Measurements from ENCODE around the gene SPTAN1. TPM values are rescaled to one million over a fixed set of nuclear protein-coding genes. Genes with fewer than 3 reads are reported as not detected.

Gene SPTAN1
- total and polyA plus RNA-seq, 2 experiments from 2014 or later: 108 to 195 TPM

- no peak overlapping the region for H3K27ac Mint-ChIP-seq
- Histone ChIP-seq H4K20me1 (replicated peaks; ENCODE audit: insufficient read depth) (peaks cover 5% of the 10 kb centered on the region; the same call in 1 of the 2 replicates), H3K36me3 (ENCODE audit: insufficient read depth) (peaks cover 27% of the 10 kb centered on the region), H3K79me2 (replicated peaks; ENCODE audit: insufficient read depth) (no peaks in the 10 kb centered on the region), H3K9me2 (ENCODE audit: insufficient read depth) (no peaks in the 10 kb centered on the region), H3K4me3 (no peak overlapping the region), H3K27ac (ENCODE audit: low read depth) (no peak overlapping the region), H3F3A (replicated peaks; ENCODE audit: low read depth) (no peaks in the 10 kb centered on the region), H3K4me2 (no peak overlapping the region), H3K27me3 (ENCODE audit: insufficient read depth) (no peaks in the 10 kb centered on the region), H2AFZ (no peak overlapping the region), H3K4me1 (ENCODE audit: insufficient read depth) (no peaks in the 10 kb centered on the region)
- no peaks in the 10 kb centered on the region for H3K4me1 Mint-ChIP-seq
- H3K36me3 Mint-ChIP-seq (ENCODE audit: low read depth): peaks cover 67% of the 10 kb centered on the region
- DNase-seq (ENCODE audit: low spot score): no peak
- TF ChIP-seq, protein P1, sequence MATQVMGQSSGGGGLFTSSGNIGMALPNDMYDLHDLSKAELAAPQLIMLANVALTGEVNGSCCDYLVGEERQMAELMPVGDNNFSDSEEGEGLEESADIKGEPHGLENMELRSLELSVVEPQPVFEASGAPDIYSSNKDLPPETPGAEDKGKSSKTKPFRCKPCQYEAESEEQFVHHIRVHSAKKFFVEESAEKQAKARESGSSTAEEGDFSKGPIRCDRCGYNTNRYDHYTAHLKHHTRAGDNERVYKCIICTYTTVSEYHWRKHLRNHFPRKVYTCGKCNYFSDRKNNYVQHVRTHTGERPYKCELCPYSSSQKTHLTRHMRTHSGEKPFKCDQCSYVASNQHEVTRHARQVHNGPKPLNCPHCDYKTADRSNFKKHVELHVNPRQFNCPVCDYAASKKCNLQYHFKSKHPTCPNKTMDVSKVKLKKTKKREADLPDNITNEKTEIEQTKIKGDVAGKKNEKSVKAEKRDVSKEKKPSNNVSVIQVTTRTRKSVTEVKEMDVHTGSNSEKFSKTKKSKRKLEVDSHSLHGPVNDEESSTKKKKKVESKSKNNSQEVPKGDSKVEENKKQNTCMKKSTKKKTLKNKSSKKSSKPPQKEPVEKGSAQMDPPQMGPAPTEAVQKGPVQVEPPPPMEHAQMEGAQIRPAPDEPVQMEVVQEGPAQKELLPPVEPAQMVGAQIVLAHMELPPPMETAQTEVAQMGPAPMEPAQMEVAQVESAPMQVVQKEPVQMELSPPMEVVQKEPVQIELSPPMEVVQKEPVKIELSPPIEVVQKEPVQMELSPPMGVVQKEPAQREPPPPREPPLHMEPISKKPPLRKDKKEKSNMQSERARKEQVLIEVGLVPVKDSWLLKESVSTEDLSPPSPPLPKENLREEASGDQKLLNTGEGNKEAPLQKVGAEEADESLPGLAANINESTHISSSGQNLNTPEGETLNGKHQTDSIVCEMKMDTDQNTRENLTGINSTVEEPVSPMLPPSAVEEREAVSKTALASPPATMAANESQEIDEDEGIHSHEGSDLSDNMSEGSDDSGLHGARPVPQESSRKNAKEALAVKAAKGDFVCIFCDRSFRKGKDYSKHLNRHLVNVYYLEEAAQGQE (IDR thresholded peaks at IDR 0.05; ENCODE audit: unreplicated experiment): no peak
- H3K4me3 Mint-ChIP-seq: no peak overlapping the region
- H3K9me3 Mint-ChIP-seq: no peaks in the 10 kb centered on the region
- no peak for ATAC-seq
- H3K27me3 Mint-ChIP-seq (ENCODE audit: insufficient read depth, low read depth, poor library complexity): peaks cover 20% of the 10 kb centered on the region
Measured at GRCh38 chr9:128624566-128624965, 72.2 kb downstream of the SPTAN1 start.

- no peaks in the 10 kb centered on the region for H3K27me3 ChIP-seq (ENCODE audit: insufficient read depth)
- H4K20me1 ChIP-seq (replicated peaks; ENCODE audit: insufficient read depth): peaks cover 3% of the 10 kb centered on the region; the same call in 1 of the 2 replicates
- H3K9me3 Mint-ChIP-seq: no peaks in the 10 kb centered on the region
- peak; percentile 39 for DNase-seq (ENCODE audit: low spot score)
- H3K4me3 Mint-ChIP-seq: no peak overlapping the region
- H2AFZ ChIP-seq: no peak overlapping the region
- no peak overlapping the region for H3K27ac ChIP-seq (ENCODE audit: low read depth)
- H3K27me3 Mint-ChIP-seq (ENCODE audit: insufficient read depth, low read depth, poor library complexity): peaks cover 20% of the 10 kb centered on the region
- H3K9me2 ChIP-seq (ENCODE audit: insufficient read depth): no peaks in the 10 kb centered on the region
- H3K27ac Mint-ChIP-seq: no peak overlapping the region
- peaks cover 66% of the 10 kb centered on the region for H3K36me3 Mint-ChIP-seq (ENCODE audit: low read depth)
- no peaks in the 10 kb centered on the region for H3K79me2 ChIP-seq (replicated peaks; ENCODE audit: insufficient read depth)
- H3K4me1 Mint-ChIP-seq: no peaks in the 10 kb centered on the region
- H3K4me2 ChIP-seq: no peak overlapping the region
- no peaks in the 10 kb centered on the region for H3F3A ChIP-seq (replicated peaks; ENCODE audit: low read depth)
- peak; percentile 30 for ATAC-seq
- no peak overlapping the region for H3K4me3 ChIP-seq
- peaks cover 19% of the 10 kb centered on the region for H3K36me3 ChIP-seq (ENCODE audit: insufficient read depth)
- H3K4me1 ChIP-seq (ENCODE audit: insufficient read depth): no peaks in the 10 kb centered on the region
- TF ChIP-seq CTCF (conservative IDR thresholded peaks at IDR 0.05; ENCODE audit: low read depth in 2 of 2) (peak in 1 of 2 experiments; percentile 42; a peak in 2 of 4 replicates), STAT1 (IDR thresholded peaks at IDR 0.05; ENCODE audit: unreplicated experiment) (no peak), ZNF331 (CRISPR knock-in tag; IDR thresholded peaks at IDR 0.05; ENCODE audit: low read depth) (no peak), CREB1 (CRISPR knock-in tag; IDR thresholded peaks at IDR 0.05; ENCODE audit: low read depth) (no peak), NANOG (IDR thresholded peaks at IDR 0.05; ENCODE audit: borderline replicate concordance) (no peak)
- TF ChIP-seq, protein P1 (IDR thresholded peaks at IDR 0.05; ENCODE audit: unreplicated experiment): no peak
- TF ChIP-seq, protein P2, sequence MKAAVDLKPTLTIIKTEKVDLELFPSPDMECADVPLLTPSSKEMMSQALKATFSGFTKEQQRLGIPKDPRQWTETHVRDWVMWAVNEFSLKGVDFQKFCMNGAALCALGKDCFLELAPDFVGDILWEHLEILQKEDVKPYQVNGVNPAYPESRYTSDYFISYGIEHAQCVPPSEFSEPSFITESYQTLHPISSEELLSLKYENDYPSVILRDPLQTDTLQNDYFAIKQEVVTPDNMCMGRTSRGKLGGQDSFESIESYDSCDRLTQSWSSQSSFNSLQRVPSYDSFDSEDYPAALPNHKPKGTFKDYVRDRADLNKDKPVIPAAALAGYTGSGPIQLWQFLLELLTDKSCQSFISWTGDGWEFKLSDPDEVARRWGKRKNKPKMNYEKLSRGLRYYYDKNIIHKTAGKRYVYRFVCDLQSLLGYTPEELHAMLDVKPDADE (IDR thresholded peaks at IDR 0.05): no peak
Measured at GRCh38 chr9:128625391-128626146, 73.2 kb downstream of the SPTAN1 start.
